Left renal pelvis (tissue), 4 donors: Measurements from ENCODE around the gene HOXC10. TPM values are rescaled to one million over a fixed set of nuclear protein-coding genes. Genes with fewer than 3 reads are reported as not detected.

Experiments used
- DNase-seq, 4 donors: peaks; one replicate each; pipeline ENCODE4 v3.0.0-alpha.2; 2013; ENCODE audit warnings: low read depth in 4 of 4, low spot score in 3 of 4
- polyA plus RNA-seq, 4 donors: library from polyadenylated mRNA; unstranded; fragments of 120-200 nt; gene quantifications; one replicate each; pipeline ENCODE4 v1.2.1, GENCODE V29; 2013; ENCODE audit not compliant: insufficient read length in 4 of 4

Gene HOXC10
- polyA plus RNA-seq, 4 donors: 62.0 to 114 (median 71.7) TPM

DNA sequence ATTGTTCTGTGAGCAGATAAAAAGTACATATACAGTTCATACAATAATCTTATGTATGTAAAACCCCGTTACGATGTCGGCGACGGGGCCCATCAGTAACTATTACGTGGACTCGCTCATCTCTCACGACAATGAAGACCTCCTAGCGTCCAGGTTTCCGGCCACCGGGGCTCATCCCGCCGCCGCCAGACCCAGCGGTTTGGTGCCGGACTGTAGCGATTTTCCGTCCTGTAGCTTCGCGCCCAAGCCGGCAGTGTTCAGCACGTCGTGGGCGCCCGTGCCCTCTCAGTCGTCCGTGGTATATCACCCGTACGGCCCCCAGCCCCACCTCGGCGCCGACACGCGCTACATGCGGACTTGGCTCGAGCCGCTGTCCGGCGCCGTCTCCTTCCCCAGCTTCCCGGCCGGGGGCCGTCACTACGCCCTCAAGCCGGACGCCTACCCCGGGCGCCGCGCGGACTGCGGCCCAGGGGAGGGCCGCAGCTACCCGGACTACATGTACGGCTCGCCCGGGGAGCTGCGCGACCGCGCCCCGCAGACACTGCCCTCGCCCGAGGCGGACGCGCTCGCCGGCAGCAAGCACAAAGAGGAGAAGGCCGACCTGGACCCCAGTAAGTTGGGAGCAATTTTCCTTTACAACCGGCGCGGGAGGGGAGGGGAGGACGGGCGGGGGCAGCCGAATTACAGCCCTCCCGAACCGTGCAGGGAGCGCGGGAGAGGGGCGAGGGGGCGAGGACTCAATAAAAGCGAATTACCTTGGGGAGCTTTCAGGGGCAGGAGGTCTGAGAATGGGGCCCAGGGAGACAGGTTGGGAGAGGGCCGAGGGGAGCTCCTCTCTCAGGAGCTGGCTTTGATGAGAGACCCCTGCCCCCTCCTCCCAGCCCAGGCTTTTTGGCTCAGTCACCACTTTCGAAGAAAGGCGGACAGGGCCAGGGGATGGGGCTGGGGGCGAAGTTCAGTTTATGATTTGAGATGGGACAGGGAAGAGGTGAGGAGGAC is 15.5 kb downstream of the HOXC10 start, which contains the start of gene HOXC9:
HOXC9 (plus strand) TSS at position 46 of the 999 bp plus-strand sequence; CDS start at position 74, 28 bp downstream.
- DNase-seq: no peak

DNA sequence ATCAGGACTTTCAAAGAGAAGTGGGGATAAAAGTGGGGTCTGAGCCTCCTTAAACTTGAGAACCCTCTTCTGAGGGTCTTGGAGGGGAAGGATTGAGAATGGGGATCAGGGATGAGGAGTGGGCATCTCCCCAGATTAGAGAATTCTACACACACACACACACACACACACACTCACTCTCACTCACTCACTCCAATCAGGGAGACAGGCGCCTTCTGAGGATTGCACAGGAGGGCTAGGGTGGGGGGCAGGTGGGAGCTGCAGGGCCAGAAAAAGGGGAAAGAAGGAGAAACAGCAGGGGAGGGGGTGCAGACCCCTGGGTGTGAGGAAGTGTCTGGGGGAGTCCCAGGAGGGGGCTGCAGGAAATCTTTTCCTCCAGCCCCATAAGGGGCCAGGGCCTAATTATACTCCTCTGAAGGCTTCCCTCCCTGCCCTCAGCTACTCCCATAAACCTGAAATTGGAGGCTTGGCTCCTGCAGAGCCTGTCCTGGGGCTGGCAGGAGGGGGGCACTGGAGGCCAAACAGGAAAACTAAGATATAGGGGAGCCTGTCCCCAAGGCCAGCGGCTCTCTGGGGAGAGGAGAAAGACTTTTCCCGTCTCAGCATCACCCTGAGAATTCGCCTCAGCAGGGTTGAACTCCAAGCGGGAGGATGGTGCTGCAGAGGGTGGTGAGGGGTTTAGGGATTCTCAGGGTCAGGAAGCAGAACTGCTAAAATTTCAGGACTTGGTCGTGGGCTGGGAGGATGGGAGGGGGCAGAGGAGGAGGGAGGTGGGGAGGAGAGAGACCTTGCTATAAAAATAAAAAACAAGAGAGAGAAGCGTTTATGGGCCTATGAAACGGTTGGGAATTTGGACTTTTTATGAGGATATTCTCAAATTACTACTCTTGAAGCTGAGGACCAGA is 16.6 kb downstream of the HOXC10 start:
- DNase-seq: no peak

DNA sequence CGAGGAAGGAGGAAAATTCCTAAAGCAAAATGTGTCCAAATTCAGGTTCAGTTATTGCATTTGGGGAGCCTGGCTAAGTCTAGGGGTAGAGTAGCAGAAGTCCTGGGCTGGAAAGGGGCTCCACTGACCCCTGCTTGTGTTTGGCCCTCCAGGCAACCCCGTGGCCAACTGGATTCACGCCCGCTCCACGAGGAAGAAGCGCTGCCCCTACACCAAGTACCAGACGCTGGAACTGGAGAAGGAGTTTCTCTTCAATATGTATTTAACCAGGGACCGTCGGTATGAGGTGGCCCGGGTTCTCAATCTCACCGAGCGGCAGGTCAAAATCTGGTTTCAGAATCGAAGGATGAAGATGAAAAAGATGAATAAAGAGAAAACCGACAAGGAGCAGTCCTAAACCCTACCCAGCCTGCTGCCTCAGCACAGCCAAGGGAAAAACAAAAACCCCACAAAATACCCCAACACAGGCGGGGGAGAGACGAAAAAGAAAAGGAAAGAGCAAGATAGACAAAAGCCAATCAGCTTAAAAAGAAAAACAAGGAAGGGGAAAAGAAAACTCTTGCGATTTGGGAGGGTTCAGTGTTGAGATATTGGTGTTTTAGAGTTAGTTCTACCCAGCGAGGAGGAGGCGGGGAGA is 17.4 kb downstream of the HOXC10 start:
- no peak for DNase-seq

DNA sequence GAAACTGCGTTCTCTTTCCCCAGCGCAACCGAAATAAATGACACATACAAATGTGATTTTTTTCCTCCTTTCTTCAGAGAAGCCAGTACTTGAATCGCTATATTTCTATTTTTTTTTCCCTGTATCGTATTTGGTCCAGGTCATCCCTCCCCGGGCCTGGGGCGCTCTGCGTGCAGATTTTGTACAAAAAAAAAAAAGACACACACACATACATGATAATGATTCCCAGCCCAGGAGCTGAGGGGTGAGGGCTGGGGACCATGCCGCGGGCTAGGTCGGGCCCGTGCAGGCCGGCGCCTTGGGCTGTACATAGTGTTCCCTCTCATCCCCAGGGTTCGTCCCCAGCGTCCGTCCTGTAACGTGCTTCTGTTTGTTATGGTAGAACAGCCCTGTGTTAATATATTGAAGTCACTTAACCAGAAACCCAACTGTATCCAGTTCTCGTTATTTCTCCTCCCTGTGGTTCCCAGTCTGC is 18.0 kb downstream of the HOXC10 start:
- no peak for DNase-seq

DNA sequence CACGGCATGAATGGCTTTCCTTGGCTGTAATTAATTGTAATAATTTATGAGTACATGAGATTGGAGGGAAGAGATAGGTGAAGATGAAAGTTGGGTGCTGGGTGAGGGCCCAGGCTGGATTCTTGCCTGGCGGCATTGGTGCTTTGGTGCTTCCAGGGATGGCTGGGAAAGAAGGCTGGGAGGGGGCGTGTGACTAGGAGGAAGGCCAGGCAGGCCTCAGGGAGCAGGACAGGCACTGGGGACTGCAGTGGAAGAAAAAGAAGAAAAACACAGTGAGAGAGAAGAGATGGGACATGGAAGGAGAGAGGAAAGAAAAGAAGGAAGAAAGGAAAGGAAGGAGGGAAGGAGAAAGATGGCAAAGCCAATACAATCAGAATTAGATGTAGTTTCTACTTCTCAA is 18.7 kb downstream of the HOXC10 start:
- no peak for DNase-seq

DNA sequence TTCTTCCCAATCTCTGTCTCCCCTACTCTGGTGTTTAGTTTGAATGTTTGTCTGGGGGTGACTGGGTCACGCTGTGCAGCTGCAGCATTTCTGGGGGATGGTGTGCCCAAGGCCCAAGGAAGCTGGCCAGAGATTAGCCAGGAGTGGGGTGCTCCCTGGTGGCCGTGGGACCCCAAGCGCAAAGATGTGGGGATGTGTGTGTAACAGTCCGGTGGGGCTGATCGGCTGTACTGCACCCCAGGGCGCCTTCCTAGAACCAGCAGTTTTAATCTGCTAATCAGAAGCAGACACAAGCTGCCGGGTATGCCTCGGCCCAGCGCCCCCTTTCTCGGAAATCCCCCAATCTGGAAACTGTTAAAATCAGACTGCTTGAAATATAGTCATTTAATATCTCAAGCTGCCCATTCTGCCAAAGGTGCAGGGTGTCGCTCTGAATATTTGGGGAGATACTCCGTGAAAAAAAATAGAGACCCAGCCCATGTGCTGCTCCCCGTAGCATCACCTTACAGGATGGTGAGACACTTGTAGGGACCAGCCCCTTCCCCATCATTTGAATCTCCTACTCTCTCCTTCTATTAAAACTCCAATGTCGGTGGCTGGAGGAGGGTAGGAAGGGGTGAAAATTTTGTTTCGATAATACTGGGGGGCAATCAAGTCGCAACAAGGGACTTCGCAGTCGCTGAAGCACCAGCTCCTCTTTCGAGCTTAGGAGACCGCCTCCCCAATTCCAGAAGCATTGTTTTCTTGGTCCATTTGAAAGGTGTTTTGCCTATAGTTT is 19.3 kb downstream of the HOXC10 start:
- no peak for DNase-seq

DNA sequence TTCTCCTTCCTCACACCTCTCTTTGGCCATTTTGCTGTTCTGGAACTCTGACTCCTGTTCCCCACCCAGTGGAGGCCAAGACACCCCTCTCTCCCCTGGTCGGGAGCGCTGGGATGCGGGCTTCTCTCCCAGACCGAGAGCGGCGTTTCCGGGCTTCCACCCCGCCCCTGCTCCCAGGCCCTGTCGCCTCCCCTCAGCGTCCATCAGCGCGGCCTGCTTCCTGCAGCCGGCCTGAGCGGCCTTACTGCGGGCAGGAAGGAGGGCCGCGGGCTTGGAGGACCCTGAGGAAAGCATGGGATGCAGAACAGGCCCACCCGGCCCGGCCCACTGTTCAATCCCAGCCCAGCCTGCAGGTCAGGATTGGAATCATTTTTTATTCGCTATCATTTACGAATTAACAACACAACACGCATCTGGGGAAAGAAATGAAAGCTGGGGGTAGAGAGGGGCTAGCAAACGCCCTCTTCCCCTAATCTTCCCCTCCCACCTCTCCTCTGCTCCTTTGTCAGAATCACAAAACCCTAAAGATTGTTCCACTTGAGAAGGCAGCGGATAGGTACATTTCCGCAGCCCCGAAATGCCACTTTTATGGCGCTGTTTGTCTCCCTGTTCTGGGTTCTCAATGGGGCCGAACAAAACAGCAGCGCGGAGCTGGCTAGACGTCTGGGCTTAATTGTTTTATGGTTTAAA is 20.0 kb downstream of the HOXC10 start:
- no peak for DNase-seq

DNA sequence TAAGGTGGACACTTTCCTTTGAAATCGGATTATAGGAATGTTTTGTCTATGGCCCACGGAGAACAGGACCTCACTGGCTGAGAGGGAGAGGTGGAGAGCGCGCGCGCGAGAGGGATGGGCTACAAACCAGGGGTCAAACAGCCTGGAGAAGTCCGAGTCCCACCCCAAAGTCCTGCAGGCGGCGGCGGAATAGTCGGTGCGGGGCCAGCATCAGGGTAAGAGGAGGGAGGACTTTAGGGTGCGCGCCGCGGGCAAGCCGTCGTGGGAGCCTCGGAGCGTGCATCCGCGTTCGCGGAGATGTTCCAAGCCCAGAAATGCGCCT is 20.5 kb downstream of the HOXC10 start:
- DNase-seq: no peak

DNA sequence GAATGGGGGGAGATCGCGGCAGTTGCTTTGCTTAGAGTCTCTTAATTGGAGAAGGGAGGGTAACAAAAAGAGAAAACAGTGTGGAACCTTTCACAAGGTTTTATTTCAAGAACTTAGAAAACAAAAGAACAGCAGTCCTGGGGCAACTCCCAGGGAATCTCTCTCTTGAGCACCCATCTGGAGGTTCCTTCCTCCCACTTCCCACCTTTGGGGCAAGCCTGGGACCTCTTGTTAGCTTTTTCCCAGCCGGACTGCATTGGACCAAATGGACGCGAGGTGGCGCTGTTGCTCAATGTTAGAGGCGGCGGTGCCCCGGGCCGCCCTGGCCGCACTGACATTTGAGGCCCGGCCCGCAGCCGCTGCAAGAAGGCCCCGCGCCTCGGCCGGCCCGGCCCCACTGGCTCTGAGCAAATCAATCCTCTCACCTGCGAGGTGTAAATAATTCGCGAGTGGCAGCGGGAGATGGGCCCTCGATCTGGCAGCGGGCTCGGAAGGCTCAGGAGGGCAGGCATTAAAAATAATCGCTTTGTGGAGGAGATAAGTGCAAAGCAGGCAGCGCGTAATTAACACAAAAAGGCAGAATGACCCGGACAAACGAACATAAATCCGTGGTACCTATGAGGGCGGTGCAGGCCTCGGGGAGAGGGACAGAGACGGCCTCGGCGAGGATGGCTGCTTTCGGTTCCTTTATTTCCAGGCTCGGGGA is 21.1 kb downstream of the HOXC10 start:
- peak in 3 of 4 donors; percentile 84 to 91 (median 88) for DNase-seq

DNA sequence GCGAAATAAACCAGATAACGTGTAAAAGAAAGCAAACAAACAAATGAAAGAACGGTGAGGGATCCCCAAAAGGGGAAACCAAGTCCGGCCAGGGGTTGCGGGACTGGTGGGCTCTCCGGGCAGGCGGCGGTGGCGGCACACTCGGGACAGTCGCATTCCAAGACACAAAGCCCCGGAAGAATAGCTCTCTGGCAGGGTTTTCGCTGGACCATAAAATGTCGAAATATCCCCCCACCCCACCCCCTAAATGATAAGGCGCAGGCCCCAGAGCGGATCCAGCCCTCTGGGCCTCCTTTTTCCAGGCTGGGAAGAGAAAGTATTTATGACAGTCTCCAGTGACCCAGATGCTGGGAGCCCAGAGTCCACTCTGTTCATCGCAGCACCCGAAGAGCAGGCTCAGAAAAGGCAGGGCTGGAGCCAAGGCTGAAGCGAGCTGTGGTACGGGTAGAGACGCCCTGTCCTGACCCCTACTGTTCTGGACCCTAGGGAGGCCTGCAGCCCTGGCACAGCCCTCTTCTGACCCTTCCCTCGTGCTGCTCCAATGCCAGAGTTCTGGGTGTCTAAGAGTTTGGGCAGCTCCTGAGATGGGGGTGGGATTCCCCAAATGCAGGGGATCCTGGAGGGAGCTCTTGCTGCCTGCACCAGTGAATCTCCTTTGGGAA is 21.7 kb downstream of the HOXC10 start:
- DNase-seq: no peak

DNA sequence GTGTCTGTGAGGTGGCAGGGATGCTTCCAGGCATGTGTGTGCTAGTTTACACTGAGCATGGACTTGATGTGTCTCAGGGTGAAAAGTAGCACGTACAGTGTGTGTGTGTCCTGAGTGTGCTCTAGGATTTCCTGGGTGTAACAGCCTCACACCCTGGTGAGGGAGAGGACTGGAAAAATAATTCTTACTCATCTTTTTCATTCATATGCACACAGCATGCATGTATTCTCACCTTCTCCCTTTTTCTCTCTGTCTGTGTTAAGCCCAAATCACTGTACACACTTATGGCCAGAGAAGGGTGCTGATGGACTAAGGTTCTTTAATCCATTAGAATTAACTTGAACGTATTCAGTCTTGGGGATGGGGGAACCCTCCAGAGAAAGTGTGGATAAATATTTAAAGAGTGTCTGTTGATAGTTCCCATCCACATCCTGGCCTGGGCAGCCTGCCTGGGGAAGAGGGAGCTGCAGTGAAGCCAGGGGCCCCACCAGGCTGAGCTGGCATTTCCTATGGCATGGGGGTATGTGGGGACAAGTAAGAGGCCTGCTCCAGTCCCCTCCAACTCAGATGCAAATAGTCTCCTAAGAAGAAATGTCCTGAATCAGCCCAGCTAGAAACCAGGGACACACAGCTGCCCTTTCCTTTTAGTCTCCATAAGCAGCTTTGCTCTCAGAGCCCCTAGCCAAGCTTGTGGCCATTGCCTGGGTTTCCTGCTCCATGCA is 22.8 kb downstream of the HOXC10 start:
- DNase-seq: no peak

DNA sequence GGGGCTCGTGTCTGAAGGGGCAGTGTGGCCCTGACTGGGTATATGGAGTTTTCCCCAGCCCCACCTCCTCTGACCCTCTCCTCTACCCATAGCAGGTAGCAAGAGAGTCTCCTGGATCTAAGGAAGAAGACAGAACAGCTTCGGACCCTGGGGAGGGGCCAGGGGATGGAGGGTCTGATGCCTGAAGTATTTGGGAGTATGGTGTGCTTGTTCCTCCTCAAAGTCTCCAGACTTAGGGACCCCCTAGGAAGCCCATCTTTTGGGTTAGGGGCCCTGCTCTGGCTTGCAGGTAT is 23.3 kb downstream of the HOXC10 start:
- no peak for DNase-seq

DNA sequence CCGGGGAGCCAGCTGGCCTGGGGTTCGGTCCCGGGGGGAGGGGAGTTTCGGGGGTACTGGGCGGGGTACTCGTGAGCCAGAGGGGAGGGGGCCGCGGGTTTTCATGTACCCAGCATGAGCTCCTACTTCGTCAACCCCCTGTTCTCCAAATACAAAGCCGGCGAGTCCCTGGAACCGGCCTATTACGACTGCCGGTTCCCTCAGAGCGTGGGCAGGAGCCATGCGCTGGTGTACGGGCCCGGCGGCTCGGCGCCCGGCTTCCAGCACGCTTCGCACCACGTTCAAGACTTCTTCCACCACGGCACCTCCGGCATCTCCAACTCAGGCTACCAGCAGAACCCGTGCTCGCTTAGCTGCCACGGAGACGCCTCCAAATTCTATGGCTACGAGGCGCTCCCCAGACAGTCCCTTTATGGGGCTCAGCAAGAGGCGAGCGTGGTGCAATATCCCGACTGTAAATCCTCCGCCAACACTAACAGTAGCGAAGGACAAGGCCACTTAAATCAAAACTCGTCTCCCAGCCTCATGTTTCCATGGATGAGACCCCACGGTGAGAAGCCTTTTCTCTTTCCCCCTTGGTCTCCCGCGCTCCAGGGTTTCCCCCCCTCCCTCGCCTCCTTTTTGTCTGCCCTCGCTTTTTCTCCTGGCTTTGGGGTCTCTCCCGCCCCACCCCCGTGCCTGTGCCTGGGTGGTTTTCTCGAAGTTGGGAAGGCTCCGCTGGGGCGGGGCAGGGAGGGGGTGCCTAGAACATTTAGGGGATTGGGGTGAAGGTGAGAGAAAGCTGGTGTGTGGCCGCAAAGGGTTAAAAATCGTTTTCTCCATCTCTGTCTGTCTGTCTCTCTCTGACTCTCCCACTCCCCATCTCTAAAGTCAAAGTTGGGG is 24.5 kb downstream of the HOXC10 start:
- no peak for DNase-seq

DNA sequence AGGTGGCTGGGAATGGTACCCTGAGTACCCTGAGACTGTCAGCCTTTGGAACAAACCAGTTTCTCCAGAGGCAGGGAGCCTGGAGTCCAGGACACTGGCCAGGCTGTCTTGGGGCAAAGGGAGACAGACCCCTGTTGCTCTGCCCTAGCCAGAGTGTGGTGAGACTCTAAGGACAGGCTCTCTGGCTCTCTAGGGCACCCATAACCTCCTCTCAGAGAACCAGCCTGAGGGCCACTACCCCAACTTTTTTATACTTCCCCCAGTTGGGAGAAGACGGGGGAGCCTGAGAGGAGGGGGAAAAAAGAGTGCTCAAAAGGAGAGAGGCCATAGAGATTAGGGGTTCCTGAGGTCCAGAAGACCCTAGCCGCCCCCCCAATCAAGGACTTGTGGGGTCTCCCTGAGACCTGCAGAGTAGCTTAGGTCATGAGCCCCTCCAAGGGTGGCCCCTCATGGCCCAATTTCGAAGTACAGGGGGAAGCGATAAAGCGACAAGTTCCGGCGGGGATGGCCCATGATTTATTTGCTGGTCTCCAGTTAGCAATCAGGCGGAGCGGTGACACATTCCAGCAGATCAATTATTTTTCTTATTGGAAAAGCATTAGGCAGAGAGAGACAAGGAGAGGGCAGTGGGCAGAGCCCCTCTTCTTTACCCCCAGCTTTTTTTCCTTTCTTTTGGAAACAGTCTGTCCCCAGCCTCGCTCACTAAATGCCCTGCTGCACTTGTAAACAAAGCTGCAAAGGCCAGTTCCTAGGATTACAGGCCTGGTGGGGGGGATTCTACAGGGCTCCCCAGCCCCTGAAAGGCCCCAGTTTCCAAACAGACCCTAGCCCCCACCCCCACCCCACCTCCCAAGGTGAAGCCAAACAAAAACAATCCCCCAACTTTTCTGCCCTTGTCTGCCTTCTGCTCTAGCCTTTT is 25.4 kb downstream of the HOXC10 start:
- DNase-seq: no peak

DNA sequence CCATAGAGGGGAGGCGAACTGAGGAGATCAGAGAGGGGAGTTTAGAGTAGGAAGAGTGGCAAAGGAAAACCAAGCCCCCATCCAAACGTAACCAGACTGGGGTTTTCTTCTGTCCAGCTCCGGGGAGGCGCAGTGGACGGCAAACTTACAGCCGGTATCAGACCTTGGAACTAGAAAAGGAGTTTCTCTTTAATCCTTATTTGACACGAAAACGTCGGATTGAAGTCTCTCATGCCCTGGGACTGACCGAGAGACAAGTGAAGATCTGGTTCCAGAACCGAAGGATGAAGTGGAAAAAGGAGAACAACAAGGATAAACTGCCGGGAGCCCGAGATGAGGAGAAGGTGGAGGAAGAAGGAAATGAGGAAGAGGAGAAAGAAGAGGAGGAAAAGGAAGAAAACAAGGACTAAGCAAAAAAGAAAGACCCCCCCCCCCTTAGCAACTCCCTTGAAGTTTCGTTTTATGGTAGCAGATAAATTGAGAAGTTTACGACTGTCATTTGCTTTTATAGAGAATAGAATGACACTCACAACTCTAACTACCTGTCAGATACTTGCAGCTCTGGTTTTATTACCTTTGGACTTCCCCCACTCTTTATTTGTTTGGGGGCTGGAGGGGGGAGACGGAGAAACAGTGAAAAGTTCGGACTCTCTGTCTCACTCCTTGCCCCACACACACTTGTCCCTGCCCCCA is 26.2 kb downstream of the HOXC10 start:
- no peak for DNase-seq
